LNCaP clone FGC (cell line): Measurements from ENCODE around the gene GUCY2F.
A peak's percentile ranks its signal among the peaks of the same experiment; 100 is the strongest.

Source experiments
- DNase-seq: peaks from one replicate; pipeline ENCODE4 v3.0.0-alpha.2; 2011; ENCODE audit warnings: low read depth
- H3K4me3 ChIP-seq: 2 replicates; pipeline ENCODE4 v1.5.1; 2011; ENCODE audit warnings: mild to moderate bottlenecking, low read depth, low read length, control low read depth
- TF ChIP-seq, protein P1 (sequence below): IDR thresholded peaks from 2 replicates; pipeline ENCODE4 v1.5.1; 2012; ENCODE audit warnings: mild to moderate bottlenecking; ENCODE audit not compliant: control insufficient read depth, insufficient read depth; ENCODE audit errors: extremely low read depth

Gene GUCY2F

DNA sequence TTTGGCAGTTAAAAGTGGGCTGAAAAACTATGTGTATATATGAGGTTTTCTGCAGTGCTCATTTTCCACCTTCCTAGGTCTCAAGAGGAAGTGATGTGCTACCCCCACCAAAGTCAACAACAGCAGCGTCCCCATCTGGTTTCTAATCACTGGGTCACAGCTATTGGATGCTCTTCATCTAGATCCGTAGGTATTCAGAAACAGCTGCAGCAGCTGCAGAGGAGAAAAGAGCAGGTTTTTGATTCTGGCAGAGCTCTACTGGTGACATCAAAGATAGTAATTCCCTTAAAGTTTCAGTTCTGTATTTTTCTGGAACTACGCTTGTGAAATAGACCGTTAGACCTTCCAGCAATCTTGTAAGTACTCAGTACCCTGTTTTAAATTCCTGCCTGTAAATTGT lies 5.8 kb upstream of the GUCY2F start:
- DNase-seq, result no peak
- no peak overlapping the region for H3K4me3 ChIP-seq
- TF ChIP-seq, protein P1, sequence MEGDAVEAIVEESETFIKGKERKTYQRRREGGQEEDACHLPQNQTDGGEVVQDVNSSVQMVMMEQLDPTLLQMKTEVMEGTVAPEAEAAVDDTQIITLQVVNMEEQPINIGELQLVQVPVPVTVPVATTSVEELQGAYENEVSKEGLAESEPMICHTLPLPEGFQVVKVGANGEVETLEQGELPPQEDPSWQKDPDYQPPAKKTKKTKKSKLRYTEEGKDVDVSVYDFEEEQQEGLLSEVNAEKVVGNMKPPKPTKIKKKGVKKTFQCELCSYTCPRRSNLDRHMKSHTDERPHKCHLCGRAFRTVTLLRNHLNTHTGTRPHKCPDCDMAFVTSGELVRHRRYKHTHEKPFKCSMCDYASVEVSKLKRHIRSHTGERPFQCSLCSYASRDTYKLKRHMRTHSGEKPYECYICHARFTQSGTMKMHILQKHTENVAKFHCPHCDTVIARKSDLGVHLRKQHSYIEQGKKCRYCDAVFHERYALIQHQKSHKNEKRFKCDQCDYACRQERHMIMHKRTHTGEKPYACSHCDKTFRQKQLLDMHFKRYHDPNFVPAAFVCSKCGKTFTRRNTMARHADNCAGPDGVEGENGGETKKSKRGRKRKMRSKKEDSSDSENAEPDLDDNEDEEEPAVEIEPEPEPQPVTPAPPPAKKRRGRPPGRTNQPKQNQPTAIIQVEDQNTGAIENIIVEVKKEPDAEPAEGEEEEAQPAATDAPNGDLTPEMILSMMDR, result no peak

DNA sequence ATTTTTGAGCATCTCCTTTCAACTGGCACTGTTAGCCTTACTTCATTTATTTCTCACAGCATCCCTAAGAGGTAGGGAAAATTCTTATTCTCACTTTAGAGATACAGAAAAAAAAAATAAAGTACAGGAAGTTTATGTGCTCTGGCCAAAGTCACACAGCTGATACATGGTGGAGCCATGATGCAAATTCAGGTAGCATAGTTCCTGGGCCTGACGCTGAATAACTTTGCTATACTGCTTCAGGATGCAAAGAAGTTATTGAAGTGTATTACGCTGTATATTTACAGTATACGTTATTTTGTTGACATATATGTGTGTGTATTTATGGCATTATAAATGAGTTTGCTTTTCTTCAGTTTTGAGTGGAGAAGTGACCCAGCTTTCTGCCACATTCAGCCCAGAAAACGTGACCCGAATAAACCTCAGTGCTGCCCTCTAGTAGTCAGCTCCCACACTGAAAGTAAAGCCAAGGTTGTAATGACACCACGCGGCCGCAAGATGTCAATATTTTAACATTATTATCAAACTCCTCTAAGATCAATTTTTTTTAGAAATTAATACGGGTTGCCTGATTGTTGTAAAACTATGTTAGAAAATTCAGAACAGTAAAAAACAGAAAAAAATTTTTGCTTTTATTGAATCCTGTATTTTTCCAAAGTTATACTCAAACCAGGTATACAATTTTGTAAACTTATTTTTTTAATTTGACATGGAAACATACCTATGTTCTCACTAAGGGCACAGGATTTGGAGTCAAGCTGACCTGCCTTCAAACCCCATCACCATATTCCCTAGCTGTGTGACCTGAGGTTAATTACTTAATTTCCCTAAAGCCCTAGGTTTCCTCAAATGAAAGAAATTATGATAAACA lies 3.8 kb upstream of the GUCY2F start:
- TF ChIP-seq, protein P1, result peak; percentile 88
- H3K4me3 ChIP-seq, result no peak overlapping the region
- no peak for DNase-seq

DNA sequence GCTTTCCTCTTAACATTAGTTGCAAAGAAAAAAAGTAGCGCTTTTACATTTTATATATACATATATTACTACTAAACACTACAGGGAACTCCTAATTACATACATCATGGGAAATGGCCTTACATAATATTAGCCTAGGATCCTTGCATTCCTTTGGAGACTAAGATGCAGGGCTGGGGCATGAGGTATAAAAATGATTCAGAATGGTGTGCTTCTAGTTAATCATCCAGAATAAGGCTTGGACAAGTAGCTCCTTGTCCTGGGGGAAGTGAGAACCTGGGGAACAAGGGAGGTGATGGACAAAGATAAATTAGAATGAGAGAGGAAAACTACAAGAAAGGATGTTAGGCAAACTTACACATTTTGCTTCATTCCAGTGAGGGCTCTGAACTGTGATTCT lies 3.0 kb upstream of the GUCY2F start:
- H3K4me3 ChIP-seq, result no peak overlapping the region
- TF ChIP-seq, protein P1, result no peak
- no peak for DNase-seq

DNA sequence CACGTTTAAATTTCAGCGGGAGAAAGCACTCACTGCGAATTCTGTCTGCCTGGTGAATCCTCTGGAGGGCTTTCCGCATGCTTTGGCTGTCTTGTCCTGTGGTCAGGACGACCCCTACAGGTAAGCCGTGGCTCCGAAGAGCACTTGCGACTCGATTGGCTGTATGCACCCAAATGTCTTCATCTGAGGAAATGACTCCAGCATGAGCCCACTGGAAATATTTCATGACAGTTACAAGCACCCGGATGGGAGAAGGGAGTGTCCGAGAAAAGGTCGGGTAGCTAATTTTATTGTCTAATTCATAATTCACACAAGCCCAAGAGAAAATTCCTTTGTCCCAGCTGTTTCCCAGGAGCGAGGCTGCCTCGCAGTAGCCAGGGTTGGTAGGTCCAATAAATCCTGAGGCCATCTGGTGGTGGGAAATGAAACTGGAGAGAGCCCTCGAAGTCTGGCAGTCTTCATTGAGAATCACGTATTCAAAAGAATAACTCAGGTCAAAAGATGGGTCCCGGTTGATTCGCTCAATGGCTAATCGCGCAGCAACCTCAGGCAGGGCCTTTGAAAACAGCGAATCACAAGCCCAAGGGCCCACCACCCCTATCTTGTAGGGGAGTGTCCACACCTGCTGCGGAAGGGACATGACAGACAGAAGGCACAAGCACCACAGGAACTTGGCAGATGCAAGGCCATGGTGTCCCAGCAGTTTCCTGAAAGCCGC lies 6.6 kb downstream of the GUCY2F start:
- no peak overlapping the region for H3K4me3 ChIP-seq
- TF ChIP-seq, protein P1, result peak; percentile 53
- DNase-seq, result no peak

DNA sequence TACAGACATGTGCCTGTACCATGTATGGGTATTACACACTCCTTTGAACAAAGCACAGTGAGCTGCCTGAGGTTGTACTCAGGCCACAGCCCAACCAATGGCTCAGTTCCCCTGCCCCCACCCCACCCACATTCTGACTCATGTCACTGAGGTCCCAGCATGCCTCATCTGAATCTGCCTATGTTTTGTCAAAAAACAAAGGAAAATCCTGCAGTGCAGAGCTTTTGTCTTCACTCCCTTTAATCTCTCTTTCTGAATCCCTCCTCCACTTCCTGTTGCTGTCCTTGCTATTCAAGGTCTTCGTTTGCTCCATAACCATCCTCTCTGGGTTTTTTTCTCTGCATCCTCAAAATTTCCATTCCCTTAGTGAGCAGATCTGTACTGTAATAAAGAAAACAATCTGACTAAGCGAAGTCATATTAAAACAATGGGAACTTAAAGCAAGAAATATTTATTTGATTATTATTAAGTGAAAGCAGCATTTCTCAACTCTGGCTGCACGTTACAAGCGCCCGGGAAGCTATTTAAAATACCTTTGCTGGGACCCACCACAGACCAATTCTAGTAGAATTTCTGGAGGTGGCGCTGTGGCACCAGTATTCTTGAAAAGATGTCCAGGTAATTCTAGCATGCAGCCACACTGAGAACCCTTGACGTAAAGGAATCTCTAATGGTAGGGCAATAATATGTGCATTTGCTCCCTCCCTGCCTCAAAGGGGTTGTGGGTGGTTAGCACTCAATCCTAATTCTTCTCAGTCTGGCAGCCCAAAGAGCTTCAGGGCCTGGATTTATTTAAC lies 8.7 kb downstream of the GUCY2F start:
- DNase-seq, result no peak
- TF ChIP-seq, protein P1, result no peak
- H3K4me3 ChIP-seq, result no peak overlapping the region

DNA sequence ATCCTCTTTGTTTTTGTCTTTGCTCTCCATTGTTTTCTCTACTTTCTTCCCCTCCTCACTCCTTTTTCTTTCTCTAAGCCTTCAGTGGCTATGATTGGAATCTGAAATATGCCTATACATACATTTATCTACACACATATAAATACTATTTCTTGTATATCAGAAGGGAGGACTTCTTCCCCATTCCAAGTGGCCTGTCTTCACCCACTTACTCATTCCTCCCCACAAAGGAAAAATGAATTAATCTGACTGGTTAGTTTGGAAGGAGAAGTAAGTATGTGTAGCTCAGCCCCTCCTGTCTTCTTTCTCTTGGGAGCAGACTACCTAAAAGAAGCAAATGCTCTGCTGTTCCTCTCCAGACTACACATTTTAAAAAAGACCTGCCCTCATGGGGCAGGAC lies 17.7 kb downstream of the GUCY2F start:
- no peak overlapping the region for H3K4me3 ChIP-seq
- TF ChIP-seq, protein P1, result no peak
- DNase-seq, result no peak
